Ovary (tissue), 9 donors: ENCODE data around the gene ADAM12. TPM values are rescaled to one million over a fixed set of nuclear protein-coding genes. Genes with fewer than 3 reads are reported as not detected.

ENCODE experiments used
- DNase-seq, 5 donors: peaks; one replicate each; pipeline ENCODE4 v3.0.0-alpha.2; 2019 to 2020
- H3K27ac ChIP-seq, 2 donors: fragments of 200-600 bp; one replicate each; pipeline versions ENCODE4 v1.5.1 to v1.8.0; 2019 to 2022
- H3K27me3 ChIP-seq: fragments of 200-600 bp; one replicate; pipeline ENCODE4 v1.8.0; 2022
- H3K36me3 ChIP-seq: fragments of 200-600 bp; sonication (generic); one replicate; pipeline ENCODE4 v1.5.1; 2019
- H3K4me1 ChIP-seq: one replicate; pipeline ENCODE4 v1.8.1; 2013; ENCODE audit warnings: mild to moderate bottlenecking, moderate library complexity; ENCODE audit not compliant: insufficient read depth
- H3K4me3 ChIP-seq: fragments of 200-600 bp; sonication (generic); one replicate; pipeline ENCODE4 v1.5.1; 2017
- H3K9me3 ChIP-seq, 2 donors: fragments of 200-600 bp in 1 of 2; sonication (generic) in 1 of 2; one replicate each; pipeline versions ENCODE4 v1.5.1 to v1.8.1; 2013 to 2019; ENCODE audit warnings: mild to moderate bottlenecking in 1 of 2, moderate library complexity in 1 of 2
- EP300 ChIP-seq: sonication (generic); formaldehyde crosslinking; IDR thresholded peaks from one replicate; pipeline ENCODE4 v1.6.1; 2017; ENCODE audit warnings: antibody characterized with exemption
- POLR2A ChIP-seq: fragments of 450-650 bp; IDR thresholded peaks from one replicate; pipeline ENCODE4 v1.6.1; 2017; ENCODE audit warnings: antibody characterized with exemption, mild to moderate bottlenecking, moderate library complexity
- WGBS, 3 donors: extraction: QIAGEN DNeasy Blood & Tissue Kit in 1 of 3; methylation state at CpG; one replicate each; pipeline versions ENCODE4 v1.1.5 to v1.1.7; 2013 to 2017; 5-methylcytosine and 5-hydroxymethylcytosine counted together
- intact Hi-C, 4 donors: fragments of 100-400 bp; cut with DNase I; formaldehyde crosslinking; loops; one replicate each; pipeline versions ENCODE4 v1.11.0 to v1.15.1; 2022 to 2023
- polyA plus RNA-seq, 2 donors: library from polyadenylated mRNA; stranded (reverse); fragments of 200-250 nt in 1 of 2; fragments of 350-450 nt in 1 of 2; fragmentation: Illumina TruSeq in 1 of 2; extraction: RNeasy Lipid Tissue Mini Kit (QIAGEN cat#74804) in 1 of 2; gene quantifications; one replicate each; pipeline ENCODE4 v1.2.3, GENCODE V29; 2013 to 2014
- total RNA-seq, 7 donors: library from RNA; depleted of rRNA in 2 of 7; stranded (reverse); fragments of >200 nt in 2 of 7; fragmentation: NEBNext Ultra II Directional in 3 of 7; extraction: Animal tissue kit (Norgen Biotek cat#: 25700) in 3 of 7; gene quantifications; one replicate each; pipeline versions ENCODE4 v1.1.0 to v1.2.4, GENCODE V29; 2016 to 2023
- TF ChIP-seq, protein P1 (sequence below), 3 donors: fragments of 450-650 bp in 2 of 3; fragments of 200-600 bp in 1 of 3; IDR thresholded peaks; one replicate each; pipeline versions ENCODE4 v1.5.1 to v1.8.0; 2016 to 2022; ENCODE audit warnings: antibody characterized with exemption in 3 of 3, mild to moderate bottlenecking in 1 of 3
- donor health status: DM: no; HTN: no; CAD: no; lungs with moderate emphysema.
- donor health status: DM: no; HTN: no; CAD: no.
- donor health status: Bipolar disorder and iron deficiency.
- donor health status: DM: yes; HTN: yes; CAD: no.
- donor health status: DM: no; HTN: no; CAD: no.
- donor health status: DM: yes; HTN: yes; CAD: no.

Gene ADAM12
- total and polyA plus RNA-seq, 9 donors: 1.8 to 27.2 (median 10.3) TPM

DNA sequence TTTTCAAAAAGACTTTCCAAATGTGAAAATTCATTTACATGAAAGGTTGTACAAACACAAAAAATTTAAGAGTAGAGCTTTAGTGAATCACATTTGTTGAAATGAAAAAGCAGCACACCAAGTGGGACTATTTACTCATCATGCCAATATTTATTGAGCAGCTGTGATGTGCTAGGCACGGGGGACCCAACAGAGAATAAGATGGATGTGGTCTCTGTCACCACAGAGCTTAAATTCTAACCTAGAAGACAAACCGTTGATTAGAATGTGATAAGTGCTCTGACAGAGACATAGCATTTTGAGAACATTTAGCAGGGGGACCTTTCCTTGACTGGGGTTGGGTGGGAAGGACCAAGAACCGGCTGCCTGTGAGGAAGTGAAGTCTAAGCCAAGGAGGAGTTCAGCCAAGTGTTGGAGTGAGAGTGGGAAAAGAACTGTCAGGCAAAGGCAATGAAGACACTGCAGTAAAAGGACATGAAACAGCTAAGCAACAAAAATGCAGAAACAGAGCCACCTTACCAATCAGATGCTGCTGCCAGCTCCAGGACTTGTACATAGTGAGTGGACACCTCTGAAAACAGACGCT lies 19.1 kb downstream of the ADAM12 start:
- Histone ChIP-seq H3K27me3 (no peaks in the 10 kb centered on the region), H3K4me3 (no peak overlapping the region), H3K36me3 (no peaks in the 10 kb centered on the region), H3K9me3 (no peaks in the 10 kb centered on the region), H3K4me1 (peaks cover 10% of the 10 kb centered on the region), H3K27ac (no peak overlapping the region)
- intact Hi-C loops: no loop called here
- peak in 1 of 5 donors; percentile 33 for DNase-seq
- TF ChIP-seq POLR2A (no peak), EP300 (no peak)
- TF ChIP-seq, protein P1, sequence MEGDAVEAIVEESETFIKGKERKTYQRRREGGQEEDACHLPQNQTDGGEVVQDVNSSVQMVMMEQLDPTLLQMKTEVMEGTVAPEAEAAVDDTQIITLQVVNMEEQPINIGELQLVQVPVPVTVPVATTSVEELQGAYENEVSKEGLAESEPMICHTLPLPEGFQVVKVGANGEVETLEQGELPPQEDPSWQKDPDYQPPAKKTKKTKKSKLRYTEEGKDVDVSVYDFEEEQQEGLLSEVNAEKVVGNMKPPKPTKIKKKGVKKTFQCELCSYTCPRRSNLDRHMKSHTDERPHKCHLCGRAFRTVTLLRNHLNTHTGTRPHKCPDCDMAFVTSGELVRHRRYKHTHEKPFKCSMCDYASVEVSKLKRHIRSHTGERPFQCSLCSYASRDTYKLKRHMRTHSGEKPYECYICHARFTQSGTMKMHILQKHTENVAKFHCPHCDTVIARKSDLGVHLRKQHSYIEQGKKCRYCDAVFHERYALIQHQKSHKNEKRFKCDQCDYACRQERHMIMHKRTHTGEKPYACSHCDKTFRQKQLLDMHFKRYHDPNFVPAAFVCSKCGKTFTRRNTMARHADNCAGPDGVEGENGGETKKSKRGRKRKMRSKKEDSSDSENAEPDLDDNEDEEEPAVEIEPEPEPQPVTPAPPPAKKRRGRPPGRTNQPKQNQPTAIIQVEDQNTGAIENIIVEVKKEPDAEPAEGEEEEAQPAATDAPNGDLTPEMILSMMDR (IDR thresholded peaks at IDR 0.05): no peak
- WGBS, 3 donors: 24 to 30% (median 28%) methylated on average over 4 of the region's 4 CpGs

DNA sequence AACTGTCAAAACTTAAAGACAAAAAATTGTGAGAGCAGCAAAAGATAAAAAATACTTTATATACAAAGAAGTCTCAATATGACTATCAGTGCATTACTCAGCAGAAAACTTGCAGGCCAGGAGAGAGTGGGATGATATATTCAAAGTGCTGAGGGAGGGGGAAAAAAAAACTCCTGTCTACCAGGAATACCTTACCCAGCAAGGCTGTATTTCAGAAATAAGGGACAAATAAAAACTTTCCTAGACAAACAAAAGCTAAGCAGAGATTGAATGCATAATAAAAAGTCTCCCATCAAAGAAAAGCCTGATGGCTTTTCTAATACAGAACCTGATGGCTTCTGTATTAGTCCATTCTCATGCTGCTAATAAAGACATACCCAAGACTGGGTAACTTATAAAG lies 31.1 kb downstream of the ADAM12 start:
- DNase-seq: no peak
- H3K4me1 ChIP-seq: peaks cover 1% of the 10 kb centered on the region
- intact Hi-C loops: no loop called here
- H3K9me3 ChIP-seq: no peaks in the 10 kb centered on the region
- no peaks in the 10 kb centered on the region for H3K27me3 ChIP-seq
- H3K27ac ChIP-seq: no peak overlapping the region
- H3K36me3 ChIP-seq: no peaks in the 10 kb centered on the region
- no peak overlapping the region for H3K4me3 ChIP-seq
- TF ChIP-seq, protein P1 (IDR thresholded peaks at IDR 0.05): no peak
- TF ChIP-seq EP300: no peak
- no peak for TF ChIP-seq POLR2A

DNA sequence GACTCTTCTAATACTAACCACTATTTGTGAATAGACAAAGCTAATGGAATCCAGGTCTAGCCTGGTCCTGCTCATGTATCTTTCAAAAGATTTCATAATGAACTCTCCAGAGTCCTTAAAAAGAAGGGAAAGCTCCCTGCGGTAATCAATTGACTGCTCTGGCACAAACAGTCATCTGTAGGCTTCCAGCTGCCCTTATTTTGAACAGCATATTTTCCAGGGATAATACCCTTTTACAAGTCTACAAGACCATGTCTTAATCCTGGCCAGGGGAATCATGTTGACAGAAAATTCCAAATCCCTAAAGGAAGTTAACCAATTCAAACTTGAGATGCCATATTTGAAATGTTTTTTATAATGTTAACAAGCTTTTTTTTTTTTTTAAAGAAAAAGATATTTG lies 34.6 kb downstream of the ADAM12 start:
- no peak for DNase-seq
- H3K4me3 ChIP-seq: no peak overlapping the region
- no peak overlapping the region for H3K27ac ChIP-seq
- 91 to 97% (median 94%) methylated on average over 1 of the region's 1 CpG for WGBS, 3 donors
- no peaks in the 10 kb centered on the region for H3K27me3 ChIP-seq
- peaks cover 9% of the 10 kb centered on the region for H3K4me1 ChIP-seq
- no peaks in the 10 kb centered on the region for H3K9me3 ChIP-seq
- no peak for TF ChIP-seq EP300
- no peak for TF ChIP-seq POLR2A
- TF ChIP-seq, protein P1 (IDR thresholded peaks at IDR 0.05): no peak
- no peaks in the 10 kb centered on the region for H3K36me3 ChIP-seq
- intact Hi-C loops: no loop called here

DNA sequence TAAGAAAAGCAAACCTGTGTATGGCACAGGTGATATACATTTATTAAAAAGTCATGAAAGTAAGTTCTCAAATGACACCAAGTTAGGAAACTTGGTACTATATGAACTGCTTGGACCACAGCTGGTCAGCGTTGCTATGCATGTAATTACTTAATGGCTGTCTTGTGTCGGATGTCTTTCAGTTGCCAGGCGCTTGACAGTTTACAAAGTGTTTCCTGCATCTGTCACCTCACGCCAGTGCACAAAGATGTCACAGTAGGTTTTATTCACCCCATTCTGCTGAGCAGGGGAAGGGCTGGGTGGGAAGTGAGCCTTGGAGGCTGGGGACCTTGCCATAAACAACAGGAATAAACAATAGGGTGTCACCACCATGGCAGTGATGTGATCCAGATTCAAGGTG lies 35.8 kb downstream of the ADAM12 start:
- WGBS, 3 donors: 86 to 92% (median 91%) methylated on average over 4 of the region's 4 CpGs
- TF ChIP-seq POLR2A (no peak), EP300 (no peak)
- TF ChIP-seq, protein P1 (IDR thresholded peaks at IDR 0.05): no peak
- intact Hi-C loops: no loop called here
- Histone ChIP-seq H3K9me3 (no peaks in the 10 kb centered on the region), H3K27ac (no peak overlapping the region), H3K27me3 (no peaks in the 10 kb centered on the region), H3K4me3 (no peak overlapping the region), H3K36me3 (no peaks in the 10 kb centered on the region), H3K4me1 (peaks cover 9% of the 10 kb centered on the region)
- no peak for DNase-seq
